H1 (cell line): ENCODE data around the gene PUSL1. TPM values are rescaled to one million over a fixed set of nuclear protein-coding genes. Genes with fewer than 3 reads are reported as not detected.
A peak's percentile ranks its signal among the peaks of the same experiment; 100 is the strongest.

Experiments used
- CTCF ChIA-PET: fragments of 300-600 bp; sonication (Branson Sonifier 250); formaldehyde crosslinking; loops from one replicate; lab custom pipeline; 2021; ENCODE audit not compliant: partially characterized antibody; lab: Charles Lee
- POLR2A ChIA-PET: fragments of 300-600 bp; sonication (Branson Sonifier 250); formaldehyde crosslinking; loops from one replicate; lab custom pipeline; 2021; ENCODE audit warnings: inconsistent platforms; ENCODE audit not compliant: partially characterized antibody; lab: Charles Lee
- DNase-seq, 2 experiments: peaks; one replicate each; pipeline versions ENCODE4 v3.0.0 to v3.0.0-alpha.2; 2010 to 2022; ENCODE audit warnings: low spot score in 2 of 2, low read depth in 1 of 2, mixed read lengths in 1 of 2
- FAIRE-seq: peaks from 2 replicates; lab custom pipeline; 2011; peaks lifted over from hg19 to GRCh38; lab: Jason Lieb, UNC
- H2AFZ ChIP-seq: 2 replicates; pipeline ENCODE4 v1.8.1; 2012; ENCODE audit warnings: low read length, inconsistent platforms
- H2AK5ac ChIP-seq: 2 replicates; pipeline ENCODE4 v1.6.1; 2013; ENCODE audit warnings: low read depth, low read length
- H2BK120ac ChIP-seq: replicated peaks from 2 replicates; pipeline ENCODE3; 2013; ENCODE audit warnings: low read depth, low read length, inconsistent platforms
- H2BK12ac ChIP-seq: 2 replicates; pipeline ENCODE4 v1.6.1; 2013; ENCODE audit warnings: low read depth, low read length
- H2BK15ac ChIP-seq: 2 replicates; pipeline ENCODE4 v1.6.1; 2013; ENCODE audit warnings: low read length
- H2BK20ac ChIP-seq: 2 replicates; pipeline ENCODE4 v1.6.1; 2013; ENCODE audit warnings: low read length
- H2BK5ac ChIP-seq: 2 replicates; pipeline ENCODE4 v1.6.1; 2013; ENCODE audit warnings: low read depth, low read length
- H3K14ac ChIP-seq: 2 replicates; pipeline ENCODE4 v1.6.1; 2013; ENCODE audit warnings: inconsistent platforms; ENCODE audit not compliant: insufficient read length
- H3K18ac ChIP-seq: 2 replicates; pipeline ENCODE4 v1.6.1; 2013; ENCODE audit warnings: low read length; ENCODE audit errors: extremely low read depth
- H3K23ac ChIP-seq: 2 replicates; pipeline ENCODE4 v1.6.1; 2013; ENCODE audit warnings: inconsistent platforms; ENCODE audit not compliant: insufficient read length
- H3K23me2 ChIP-seq: 2 replicates; pipeline ENCODE4 v1.6.1; 2013; ENCODE audit warnings: low read depth, low read length
- H3K27ac ChIP-seq: 2 replicates; pipeline ENCODE4 v1.6.1; 2011; ENCODE audit warnings: low read depth, low read length, inconsistent platforms
- H3K27me3 ChIP-seq, 4 experiments: replicated peaks in 1 of 4; 1 replicate in 1 of 4; 2 replicates in 3 of 4; pipeline versions ENCODE4 v1.6.1 to v1.8.1; 2011 to 2013; ENCODE audit warnings: low read length in 3 of 4, mild to moderate bottlenecking in 3 of 4, inconsistent platforms in 2 of 4, mixed read lengths in 2 of 4, moderate library complexity in 1 of 4; ENCODE audit not compliant: control insufficient read depth in 3 of 4, insufficient read depth in 3 of 4; ENCODE audit errors: extremely low read depth in 1 of 4
- H3K36me3 ChIP-seq, 4 experiments: 2 replicates each; pipeline versions ENCODE4 v1.6.1 to v1.8.1; 2011 to 2013; ENCODE audit warnings: mild to moderate bottlenecking in 4 of 4, low read length in 3 of 4, moderate library complexity in 2 of 4, control low read depth in 1 of 4, inconsistent platforms in 1 of 4; ENCODE audit not compliant: insufficient read depth in 4 of 4, control insufficient read depth in 2 of 4
- H3K4ac ChIP-seq: replicated peaks from 2 replicates; pipeline ENCODE3; 2013; ENCODE audit warnings: low read length, low read depth, mixed read lengths, inconsistent platforms; ENCODE audit not compliant: insufficient read length
- H3K4me1 ChIP-seq, 4 experiments: replicated peaks in 1 of 4; 1 replicate in 1 of 4; 2 replicates in 3 of 4; pipeline versions ENCODE4 v1.6.1 to v1.8.1; 2011 to 2013; ENCODE audit warnings: low read length in 3 of 4, inconsistent platforms in 2 of 4, mixed read lengths in 1 of 4; ENCODE audit not compliant: insufficient read depth in 4 of 4, control insufficient read depth in 3 of 4
- H3K4me2 ChIP-seq, 2 experiments: 2 replicates each; pipeline versions ENCODE4 v1.6.1 to v1.8.1; 2011 to 2013; ENCODE audit warnings: low read depth in 2 of 2, low read length in 2 of 2, control low read depth in 1 of 2, inconsistent platforms in 1 of 2, mild to moderate bottlenecking in 1 of 2; ENCODE audit not compliant: insufficient read depth in 1 of 2
- H3K4me3 ChIP-seq, 4 experiments: fragments of 200-600, 300-600 bp in 1 of 4; sonication (generic), shearing (Covaris generic), sonication (Bioruptor Twin) in 1 of 4; 2 replicates each; pipeline versions ENCODE4 v1.5.1 to v1.8.1; 2011 to 2016; ENCODE audit warnings: low read length in 4 of 4, low read depth in 3 of 4, control low read depth in 2 of 4, inconsistent platforms in 2 of 4, mild to moderate bottlenecking in 2 of 4, mixed read lengths in 1 of 4, moderate library complexity in 1 of 4; ENCODE audit not compliant: insufficient read depth in 2 of 4; ENCODE audit errors: extremely low read depth in 1 of 4
- H3K56ac ChIP-seq: replicated peaks from 2 replicates; pipeline ENCODE3; 2013; ENCODE audit warnings: low read depth, mild to moderate bottlenecking, mixed read lengths, low read length, inconsistent platforms; ENCODE audit not compliant: insufficient read length
- H3K79me1 ChIP-seq: 2 replicates; pipeline ENCODE4 v1.6.1; 2013; ENCODE audit warnings: low read depth, low read length, control low read depth
- H3K79me2 ChIP-seq, 2 experiments: 2 replicates each; pipeline versions ENCODE4 v1.6.1 to v1.8.1; 2012 to 2013; ENCODE audit warnings: low read length in 2 of 2, mild to moderate bottlenecking in 2 of 2, inconsistent platforms in 1 of 2; ENCODE audit not compliant: insufficient read depth in 2 of 2, control insufficient read depth in 1 of 2
- H3K9ac ChIP-seq, 4 experiments: replicated peaks in 1 of 4; 1 replicate in 1 of 4; 2 replicates in 3 of 4; pipeline versions ENCODE4 v1.6.1 to v1.8.1; 2011 to 2013; ENCODE audit warnings: low read depth in 3 of 4, low read length in 3 of 4, control low read depth in 2 of 4, mild to moderate bottlenecking in 2 of 4, moderate library complexity in 2 of 4, inconsistent platforms in 1 of 4; ENCODE audit errors: extremely low read depth in 1 of 4
- H3K9me3 ChIP-seq, 2 experiments: 2 replicates each; pipeline versions ENCODE4 v1.6.1 to v1.8.1; 2012 to 2013; ENCODE audit warnings: mild to moderate bottlenecking in 2 of 2, moderate library complexity in 2 of 2, control low read depth in 1 of 2, inconsistent platforms in 1 of 2, low read depth in 1 of 2, low read length in 1 of 2, mixed read lengths in 1 of 2; ENCODE audit not compliant: insufficient read depth in 2 of 2
- H4K20me1 ChIP-seq, 2 experiments: replicated peaks in 1 of 2; 2 replicates each; pipeline versions ENCODE3 to v1.8.1; 2011 to 2013; ENCODE audit warnings: inconsistent platforms in 2 of 2, low read length in 2 of 2, mild to moderate bottlenecking in 1 of 2; ENCODE audit not compliant: insufficient read depth in 2 of 2, control insufficient read depth in 1 of 2
- H4K5ac ChIP-seq: 2 replicates; pipeline ENCODE4 v1.6.1; 2013; ENCODE audit warnings: low read length, low read depth, mixed read lengths, inconsistent platforms; ENCODE audit not compliant: insufficient read length
- H4K8ac ChIP-seq: 2 replicates; pipeline ENCODE4 v1.8.0; 2013; ENCODE audit warnings: mild to moderate bottlenecking, moderate library complexity, low read length, inconsistent platforms; ENCODE audit not compliant: insufficient read depth; ENCODE audit errors: extremely low read depth
- H4K91ac ChIP-seq: replicated peaks from 2 replicates; pipeline ENCODE3; 2013; ENCODE audit warnings: low read length, mixed read lengths, inconsistent platforms; ENCODE audit not compliant: insufficient read length
- MAX ChIP-seq: IDR thresholded peaks from 2 replicates; pipeline ENCODE4 v1.6.1; 2012; ENCODE audit warnings: inconsistent platforms
- SUZ12 ChIP-seq: fragments of 200-600 bp; sonication (generic); IDR thresholded peaks from 2 replicates; pipeline ENCODE4 v1.6.1; 2012; ENCODE audit warnings: mild to moderate bottlenecking, inconsistent platforms, low read length, moderate library complexity, mixed read lengths
- WGBS, 2 experiments: shearing (Covaris generic) in 1 of 2; methylation state at CpG; one replicate each; pipeline versions ENCODE4 v1.1.6 to v1.1.7; 2013 to 2015; ENCODE audit warnings: low lambda C conversion rate in 2 of 2, mixed read lengths in 2 of 2, inconsistent platforms in 1 of 2, low coverage in 1 of 2, missing lambda C conversion rate in 1 of 2; ENCODE audit not compliant: insufficient replicate concordance in 2 of 2, insufficient coverage in 1 of 2, insufficient read length in 1 of 2; ENCODE audit errors: extremely low coverage in 1 of 2, missing lambda C conversion rate in 1 of 2; 5-methylcytosine and 5-hydroxymethylcytosine counted together
- polyA plus RNA-seq, 7 experiments: library from polyadenylated mRNA; depleted of rRNA in 3 of 7; stranded (reverse) in 5 of 7; unstranded in 2 of 7; fragments of >200 nt in 5 of 7; fragments of 200-250 nt in 2 of 7; gene quantifications; 1 replicate in 5 of 7; 2 replicates in 1 of 7; 4 replicates in 1 of 7; pipeline versions ENCODE4 v1.2.1 to v1.2.3, GENCODE V29; 2011 to 2013; ENCODE audit warnings: missing spikeins in 2 of 7, mixed read lengths in 2 of 7
- total RNA-seq: library from RNA; stranded (reverse); fragmentation: NEBNext Ultra II Directional; extraction: Animal tissue kit (Norgen Biotek cat#: 25700); gene quantifications from 2 replicates; pipeline ENCODE4 v1.2.1, GENCODE V29; 2021

PUSL1 gene
- total and polyA plus RNA-seq, 2 of the 8 experiments (the other 6 are each of a cell fraction or from before 2014, with no cell fraction given), result 38.8 to 87.4 TPM

- POLR2A ChIA-PET, result interaction anchor here (0.7 to 2.3 kb wide), 15 partner anchors 13 to 91 kb away, joined by 3 to 13 read pairs (median 4); partner anchors contain the start of genes AURKAIP1, CCNL2 and TAS1R3
- CTCF ChIA-PET, result interaction anchor here (0.6 to 2.1 kb wide), 21 partner anchors 9 to 1034 kb away, joined by 3 to 15 read pairs (median 3); partner anchors contain the start of gene AURKAIP1
- 40% methylated on average over 25 of the region's 26 CpGs; no CpG with 5 or more reads in 1 of the 2 experiments for WGBS, 2 experiments
Observed at GRCh38 chr1:1347663-1348419, 39.4 kb downstream of the PUSL1 start.

More at GRCh38 chr1:1347663-1348419, 39.4 kb downstream of the PUSL1 start:
- Histone ChIP-seq H3K23ac (no peak overlapping the region), H3K9ac (peak overlapping the region in 1 of 4 experiments; percentile 49; a peak in 3 of 7 replicates), H4K5ac (no peak overlapping the region), H4K91ac (no peak overlapping the region), H3K9me3 (no peaks in the 10 kb centered on the region), H3K4me2 (peak overlapping the region; percentile 75 to 78), H4K20me1 (peaks cover 16 to 40% of the 10 kb centered on the region in 2 experiments), H3K79me1 (peaks cover 17% of the 10 kb centered on the region), H4K8ac (peak overlapping the region; percentile 68; the same call in 1 of the 2 replicates), H2BK5ac (peak overlapping the region; percentile 7; the same call in 1 of the 2 replicates), H2AFZ (no peak overlapping the region), H3K4me3 (peak overlapping the region; percentile 60 to 84 (median 65)), H3K14ac (no peak overlapping the region), H3K79me2 (peaks cover 0 to 28% of the 10 kb centered on the region in 2 experiments; a peak in 3 of 4 replicates), H3K36me3 (no peaks in the 10 kb centered on the region), H3K4me1 (peaks cover 0 to 31% (median 19%) of the 10 kb centered on the region in 4 experiments; a peak in 5 of 7 replicates), H2AK5ac (no peak overlapping the region), H2BK20ac (no peak overlapping the region), H2BK12ac (no peak overlapping the region), H3K18ac (no peak overlapping the region; the same call in none of the 2 replicates), H3K56ac (no peak overlapping the region), H3K27me3 (no peaks in the 10 kb centered on the region), H3K4ac (no peak overlapping the region), H3K23me2 (peaks cover 14% of the 10 kb centered on the region; the same call in 1 of the 2 replicates), H2BK15ac (no peak overlapping the region), H2BK120ac (no peak overlapping the region)
- DNase-seq (peak in 1 of 2 experiments; percentile 78), FAIRE-seq (no peak)
- TF ChIP-seq MAX (peak; percentile 14; the same call in 1 of the 2 replicates), SUZ12 (no peak)
- TF ChIP-seq, all 59 proteins: peak for 1
- H3K27ac ChIP-seq, result no peak overlapping the region; the same call in 1 of the 2 replicates
